Measurements from ENCODE around the gene HEXIM1.

DNA sequence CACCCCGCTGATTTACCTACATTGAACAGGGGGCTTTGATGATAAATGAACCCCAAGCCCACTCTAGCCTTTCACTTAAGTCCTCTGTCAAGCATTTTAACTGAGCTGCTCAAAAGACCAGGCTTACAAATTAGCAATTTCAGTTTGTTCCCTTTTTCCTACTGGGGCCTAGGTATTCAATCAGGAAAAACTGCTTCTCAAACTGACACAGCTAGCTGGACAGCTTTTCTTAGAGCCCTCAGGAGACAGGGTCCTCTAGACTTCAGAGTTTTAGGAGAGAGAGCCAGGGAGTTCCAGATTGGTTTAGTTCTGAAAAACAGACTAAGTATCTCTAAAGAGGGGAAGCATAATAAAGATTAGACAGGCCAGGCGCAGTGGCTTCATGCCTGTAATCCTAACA, 7.2 kb downstream of the HEXIM1 start:
- TF ChIP-seq, protein P1, sequence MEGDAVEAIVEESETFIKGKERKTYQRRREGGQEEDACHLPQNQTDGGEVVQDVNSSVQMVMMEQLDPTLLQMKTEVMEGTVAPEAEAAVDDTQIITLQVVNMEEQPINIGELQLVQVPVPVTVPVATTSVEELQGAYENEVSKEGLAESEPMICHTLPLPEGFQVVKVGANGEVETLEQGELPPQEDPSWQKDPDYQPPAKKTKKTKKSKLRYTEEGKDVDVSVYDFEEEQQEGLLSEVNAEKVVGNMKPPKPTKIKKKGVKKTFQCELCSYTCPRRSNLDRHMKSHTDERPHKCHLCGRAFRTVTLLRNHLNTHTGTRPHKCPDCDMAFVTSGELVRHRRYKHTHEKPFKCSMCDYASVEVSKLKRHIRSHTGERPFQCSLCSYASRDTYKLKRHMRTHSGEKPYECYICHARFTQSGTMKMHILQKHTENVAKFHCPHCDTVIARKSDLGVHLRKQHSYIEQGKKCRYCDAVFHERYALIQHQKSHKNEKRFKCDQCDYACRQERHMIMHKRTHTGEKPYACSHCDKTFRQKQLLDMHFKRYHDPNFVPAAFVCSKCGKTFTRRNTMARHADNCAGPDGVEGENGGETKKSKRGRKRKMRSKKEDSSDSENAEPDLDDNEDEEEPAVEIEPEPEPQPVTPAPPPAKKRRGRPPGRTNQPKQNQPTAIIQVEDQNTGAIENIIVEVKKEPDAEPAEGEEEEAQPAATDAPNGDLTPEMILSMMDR (IDR thresholded peaks at IDR 0.05), result no peak
- no peak for TF ChIP-seq POLR2A (IDR thresholded peaks at IDR 0.05)

Measured in heart left ventricle (tissue), 13 donors.